GM12891 (cell line): ENCODE measurements around the gene BICC1.

ENCODE experiments used
- DNase-seq: peaks from one replicate; pipeline ENCODE4 v3.0.0; 2011; ENCODE audit warnings: low spot score; ENCODE audit not compliant: insufficient read length
- FAIRE-seq: peaks from 2 replicates; lab custom pipeline; 2011; peaks lifted over from hg19 to GRCh38; lab: Jason Lieb, UNC
- PAX5 ChIP-seq: IDR thresholded peaks from 2 replicates; pipeline ENCODE4 v1.6.1; 2011; ENCODE audit warnings: low read length, moderate library complexity, mild to moderate bottlenecking; ENCODE audit not compliant: insufficient read depth, severe bottlenecking
- POLR2A ChIP-seq: IDR thresholded peaks from 2 replicates; pipeline ENCODE4 v1.6.1; 2011; ENCODE audit warnings: low read depth, low read length, control low read depth
- POLR2AphosphoS5 ChIP-seq: IDR thresholded peaks from 2 replicates; pipeline ENCODE4 v1.6.1; 2011; ENCODE audit warnings: low read depth, low read length, control low read depth
- POU2F2 ChIP-seq: IDR thresholded peaks from 2 replicates; pipeline ENCODE4 v1.6.1; 2011; ENCODE audit warnings: low read depth, mild to moderate bottlenecking, control low read depth, low read length, moderate library complexity
- SPI1 ChIP-seq: IDR thresholded peaks from 2 replicates; pipeline ENCODE4 v1.6.1; 2011; ENCODE audit warnings: low read depth, low read length, control low read depth
- TAF1 ChIP-seq: IDR thresholded peaks from 2 replicates; pipeline ENCODE4 v1.6.1; 2011; ENCODE audit warnings: low read depth, low read length, control low read depth

The BICC1 gene

DNA sequence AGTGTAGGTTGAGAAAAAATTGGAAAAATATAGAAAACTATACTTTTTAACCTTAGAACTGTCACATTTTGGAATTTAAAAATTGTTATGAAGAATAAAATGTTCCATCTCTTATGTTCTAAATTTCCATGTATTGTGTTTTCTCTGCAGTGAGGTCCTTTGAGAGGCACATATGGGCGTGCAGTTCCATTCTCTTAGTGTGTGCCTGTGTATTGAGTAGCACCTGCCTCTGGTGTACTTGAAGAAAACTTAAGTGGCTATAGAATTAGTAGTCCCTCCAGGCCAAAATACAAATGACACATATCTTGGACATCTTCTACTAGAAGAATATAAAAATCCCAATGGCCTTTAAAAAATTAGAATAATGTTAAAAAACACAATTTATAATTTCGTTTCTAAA, 149.2 kb downstream of the BICC1 start:
- FAIRE-seq (no peak), DNase-seq (no peak)
- TF ChIP-seq SPI1, result no peak

DNA sequence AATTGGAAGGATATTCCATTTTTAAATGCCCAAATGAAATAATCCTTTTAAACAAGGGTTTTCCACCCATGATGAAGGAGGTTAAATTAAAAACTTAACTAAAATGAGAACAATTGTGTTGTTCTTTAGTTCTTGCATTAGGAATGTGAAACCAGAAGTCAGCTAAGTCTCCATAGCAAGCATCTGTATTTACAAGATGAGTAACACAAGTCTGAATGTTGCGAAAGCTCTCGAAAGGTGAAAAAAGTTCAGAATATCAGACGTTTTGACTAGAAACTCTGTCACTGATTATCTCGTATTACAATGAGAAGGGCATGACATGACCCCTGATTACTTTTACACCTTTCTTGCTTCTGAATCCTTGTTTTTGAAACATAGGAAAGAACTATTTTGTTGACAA, 149.6 kb downstream of the BICC1 start:
- no peak for TF ChIP-seq TAF1
- no peak for TF ChIP-seq SPI1
- TF ChIP-seq POLR2A, result no peak
- FAIRE-seq, result no peak
- no peak for DNase-seq

GRCh38 chr10:58665361-58665760, 152.7 kb downstream of the BICC1 start:
- DNase-seq (no peak), FAIRE-seq (no peak)
- no peak for TF ChIP-seq TAF1
- no peak for TF ChIP-seq POLR2AphosphoS5
- no peak for TF ChIP-seq POU2F2
- no peak for TF ChIP-seq PAX5
- no peak for TF ChIP-seq SPI1
- no peak for TF ChIP-seq POLR2A

DNA sequence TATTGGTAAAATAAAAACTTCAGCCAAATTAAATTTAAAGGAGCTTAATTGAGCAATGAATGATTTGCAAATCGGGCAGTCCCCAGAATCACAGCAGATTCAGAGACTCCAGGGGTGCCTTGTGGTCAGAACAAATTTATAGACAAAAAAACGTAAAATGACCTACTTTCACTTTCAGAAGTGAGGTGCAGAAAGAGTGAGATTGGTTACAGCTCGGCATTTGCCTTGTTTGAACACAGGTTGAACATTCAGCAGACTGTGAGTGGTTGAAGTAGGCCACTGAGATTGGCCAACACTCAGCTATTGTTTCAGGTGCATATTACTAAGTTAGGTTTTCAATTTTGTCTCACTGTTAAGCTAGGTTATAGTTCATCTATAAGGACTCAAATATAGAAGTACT, 153.4 kb downstream of the BICC1 start:
- DNase-seq (no peak), FAIRE-seq (no peak)
- TF ChIP-seq TAF1, result no peak
- no peak for TF ChIP-seq SPI1
- TF ChIP-seq POLR2AphosphoS5, result no peak
- TF ChIP-seq POLR2A, result no peak
- TF ChIP-seq POU2F2, result no peak
- no peak for TF ChIP-seq PAX5

DNA sequence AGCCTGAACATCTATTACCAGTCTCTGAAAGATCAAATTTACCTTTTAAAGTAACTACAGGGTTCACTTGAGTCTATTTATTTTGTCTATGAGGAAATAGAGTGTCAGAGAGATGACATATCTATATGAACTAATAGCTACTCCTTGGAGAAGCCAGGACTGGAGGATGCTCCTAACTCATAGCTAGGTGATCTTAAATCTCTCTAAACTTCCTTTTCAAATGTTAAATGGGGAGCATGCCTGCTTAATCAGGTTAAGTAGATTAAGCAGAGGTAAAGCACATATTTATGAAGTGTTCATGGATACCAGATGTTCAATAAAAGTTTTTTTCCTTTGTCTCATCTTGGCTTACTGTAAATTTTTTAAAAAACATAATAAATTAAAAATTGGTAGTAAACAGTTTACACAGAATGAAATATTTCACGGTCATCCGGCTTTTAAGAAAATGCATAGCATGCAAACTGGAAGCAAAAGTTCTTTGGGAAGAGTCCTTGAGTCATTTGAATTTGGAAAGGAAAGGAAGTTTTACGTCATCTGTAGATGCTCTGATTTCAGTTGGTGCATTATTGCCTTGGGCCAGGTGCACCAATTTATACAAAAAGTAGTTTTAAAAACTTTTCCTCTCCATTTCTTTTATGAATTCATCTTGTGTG, 155.1 kb downstream of the BICC1 start:
- FAIRE-seq, result no peak
- DNase-seq, result no peak
- TF ChIP-seq TAF1, result no peak
- no peak for TF ChIP-seq PAX5
- no peak for TF ChIP-seq POU2F2
- no peak for TF ChIP-seq SPI1
- TF ChIP-seq POLR2A, result no peak
- no peak for TF ChIP-seq POLR2AphosphoS5

- TF ChIP-seq POLR2AphosphoS5 (no peak), POU2F2 (no peak), PAX5 (no peak), POLR2A (no peak), SPI1 (no peak), TAF1 (no peak)
Measured at GRCh38 chr10:58672845-58673244, 160.2 kb downstream of the BICC1 start.

DNA sequence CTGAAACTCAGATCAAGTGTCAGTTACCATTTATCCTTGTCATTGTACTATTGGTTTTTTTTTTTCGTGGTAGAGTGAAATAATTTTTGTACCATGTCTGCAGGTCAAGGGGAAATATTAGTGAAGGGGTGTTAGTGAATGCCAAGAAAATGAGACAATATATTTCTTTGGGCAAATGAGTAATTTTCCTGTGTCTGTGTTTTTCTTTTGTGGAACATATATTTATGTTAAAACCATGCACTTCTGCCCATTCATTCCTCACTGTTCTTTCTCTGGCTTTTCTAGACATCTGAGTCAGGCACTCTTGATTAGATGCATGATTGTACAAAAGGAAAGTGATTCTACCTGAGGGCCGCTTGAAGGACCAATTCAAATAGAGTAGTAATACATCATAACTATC, 161.6 kb downstream of the BICC1 start:
- FAIRE-seq, result no peak
- DNase-seq, result no peak
- no peak for TF ChIP-seq POLR2AphosphoS5
- no peak for TF ChIP-seq POLR2A
- no peak for TF ChIP-seq TAF1
- no peak for TF ChIP-seq SPI1
- TF ChIP-seq PAX5, result no peak
- no peak for TF ChIP-seq POU2F2

More at GRCh38 chr10:58672845-58673244, 160.2 kb downstream of the BICC1 start:
- DNase-seq (no peak), FAIRE-seq (no peak)

DNA sequence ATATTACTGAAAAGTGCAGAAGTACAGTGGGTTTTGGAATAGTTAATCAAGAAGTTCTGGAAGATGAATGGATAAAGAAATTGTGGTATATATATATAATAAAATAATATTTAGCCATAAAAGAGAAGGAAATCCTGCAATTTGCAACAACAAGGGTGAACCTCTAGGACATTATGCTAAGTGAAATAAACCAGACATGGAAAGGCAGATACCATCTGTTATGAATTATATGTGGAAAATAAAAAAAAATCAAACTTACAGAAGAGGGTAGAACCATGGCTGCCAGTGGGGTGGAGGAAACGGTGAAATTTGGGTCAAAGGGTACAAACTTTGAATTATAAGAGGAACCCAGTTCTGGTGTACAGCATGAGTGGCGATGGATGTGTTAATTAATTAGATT, 162.6 kb downstream of the BICC1 start:
- DNase-seq, result no peak
- no peak for TF ChIP-seq POLR2A
- TF ChIP-seq POLR2AphosphoS5, result no peak
- no peak for FAIRE-seq

DNA sequence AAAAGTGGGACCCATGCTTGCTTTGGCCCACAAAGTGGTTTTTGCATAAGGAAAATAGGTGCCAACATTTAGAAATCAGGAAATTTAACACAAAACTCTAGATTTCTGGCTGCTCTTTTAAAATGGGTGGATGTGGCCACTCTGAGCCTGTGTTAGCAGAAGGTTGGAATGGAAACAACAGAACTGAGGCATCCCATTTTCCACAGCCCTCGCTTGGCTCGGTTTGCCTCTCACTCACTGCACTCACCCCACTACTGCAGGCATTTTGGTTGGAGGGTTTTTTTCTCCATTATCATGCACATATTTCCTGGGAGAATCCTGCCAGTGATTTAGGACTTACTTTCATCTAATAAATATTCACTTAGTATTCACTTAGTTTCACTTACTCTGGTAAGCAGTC, 178.9 kb downstream of the BICC1 start:
- FAIRE-seq, result no peak
- no peak for TF ChIP-seq POU2F2
- TF ChIP-seq SPI1, result no peak
- TF ChIP-seq PAX5, result no peak
- TF ChIP-seq POLR2A, result no peak
- no peak for TF ChIP-seq POLR2AphosphoS5
- no peak for TF ChIP-seq TAF1

GRCh38 chr10:58693919-58694318, 181.2 kb downstream of the BICC1 start:
- DNase-seq (no peak), FAIRE-seq (no peak)
- no peak for TF ChIP-seq PAX5
- TF ChIP-seq SPI1, result no peak
- no peak for TF ChIP-seq TAF1
- no peak for TF ChIP-seq POLR2AphosphoS5
- no peak for TF ChIP-seq POLR2A
- TF ChIP-seq POU2F2, result no peak

More for the DNA sequence above, 178.9 kb downstream of the BICC1 start:
- DNase-seq, result no peak

DNA sequence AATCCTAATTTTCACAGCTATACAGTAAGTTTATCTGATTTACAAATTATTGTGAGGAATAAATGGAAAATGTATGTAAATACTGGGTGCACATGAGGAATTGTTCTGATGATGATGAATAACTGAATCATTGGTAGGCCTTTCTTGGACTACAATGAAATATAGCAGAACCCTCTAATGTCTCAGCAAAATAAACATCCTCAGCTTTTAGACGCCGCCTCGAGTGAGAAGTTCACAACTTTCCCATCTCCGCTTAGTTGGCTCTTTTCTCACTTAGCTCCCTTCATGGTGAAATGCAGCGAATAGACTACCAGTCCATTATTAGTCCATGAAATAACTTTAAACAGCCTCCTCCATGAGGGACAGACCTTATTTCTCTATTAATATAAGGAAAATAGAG, 182.3 kb downstream of the BICC1 start:
- TF ChIP-seq SPI1 (no peak), PAX5 (no peak), TAF1 (no peak), POLR2AphosphoS5 (no peak), POU2F2 (no peak), POLR2A (no peak)
- no peak for FAIRE-seq
- DNase-seq, result no peak
